ENCODE data around the gene DOK3.

DOK3 gene

DNA sequence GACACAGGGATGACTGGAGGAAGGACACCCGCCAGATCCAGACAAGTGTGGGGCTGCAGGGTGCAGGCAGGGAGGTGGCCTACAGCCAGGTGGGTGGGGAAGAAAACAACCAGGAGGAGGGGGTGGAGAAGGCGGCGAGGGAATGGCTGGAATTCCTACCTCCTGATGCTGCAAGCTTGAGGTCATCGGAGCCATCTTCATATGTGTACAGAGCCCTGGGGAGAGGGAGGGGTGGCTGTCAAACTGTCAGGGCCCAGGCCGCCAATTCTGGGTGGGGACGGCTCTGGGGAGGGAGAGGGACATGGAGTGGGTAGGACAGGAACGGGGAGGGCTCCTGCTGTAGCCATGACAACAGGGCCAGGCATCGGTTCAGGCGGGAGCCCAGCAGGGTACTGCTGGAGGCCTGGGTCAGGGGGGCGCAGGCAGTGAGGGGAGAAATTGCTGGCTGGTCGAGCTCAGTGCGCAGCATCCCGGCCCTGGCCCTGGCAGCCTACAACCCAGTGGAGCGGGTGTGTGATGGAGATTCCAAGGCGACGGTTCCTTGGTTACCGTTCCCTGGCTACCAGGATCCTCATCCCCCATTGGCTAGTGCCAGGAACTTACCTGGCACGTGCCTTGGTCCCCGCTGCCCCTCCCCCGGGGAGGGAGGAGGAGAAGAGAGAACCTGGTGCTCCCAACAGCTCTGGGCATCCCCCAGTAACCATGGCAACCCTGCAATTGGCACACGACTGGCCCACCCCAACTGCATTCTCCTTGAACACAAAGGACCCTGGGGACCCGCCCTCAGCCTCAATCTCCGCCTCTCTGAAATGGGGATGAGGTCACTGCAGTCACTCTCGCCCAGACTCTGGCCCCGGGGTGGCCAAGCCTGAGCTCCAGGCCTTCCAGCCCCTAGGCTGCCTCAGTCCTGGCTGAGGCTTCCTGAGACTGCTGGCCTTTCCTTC is 40.7 kb downstream of the DOK3 start:
- DNase-seq (ENCODE audit: low read depth in 2 of 2): no peak

DNA sequence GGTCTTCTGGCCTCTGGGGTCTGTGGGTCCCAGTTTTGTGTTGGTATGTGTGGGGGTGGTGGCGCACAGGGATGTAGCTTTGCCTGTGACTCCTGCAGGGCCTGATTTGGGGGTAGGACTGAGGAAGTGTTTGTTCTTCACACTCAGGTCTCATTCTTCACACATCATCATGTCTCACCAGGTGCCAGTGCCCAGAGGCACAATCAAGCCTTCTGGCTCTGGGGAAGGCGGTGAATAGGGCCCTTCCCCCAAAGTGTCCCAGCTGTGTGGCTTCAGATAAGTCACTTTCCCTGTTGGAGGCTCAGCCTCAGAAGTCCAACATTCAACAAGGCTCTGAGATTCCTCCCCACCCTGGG is 41.3 kb downstream of the DOK3 start:
- no peak for DNase-seq (ENCODE audit: low read depth in 2 of 2)

DNA sequence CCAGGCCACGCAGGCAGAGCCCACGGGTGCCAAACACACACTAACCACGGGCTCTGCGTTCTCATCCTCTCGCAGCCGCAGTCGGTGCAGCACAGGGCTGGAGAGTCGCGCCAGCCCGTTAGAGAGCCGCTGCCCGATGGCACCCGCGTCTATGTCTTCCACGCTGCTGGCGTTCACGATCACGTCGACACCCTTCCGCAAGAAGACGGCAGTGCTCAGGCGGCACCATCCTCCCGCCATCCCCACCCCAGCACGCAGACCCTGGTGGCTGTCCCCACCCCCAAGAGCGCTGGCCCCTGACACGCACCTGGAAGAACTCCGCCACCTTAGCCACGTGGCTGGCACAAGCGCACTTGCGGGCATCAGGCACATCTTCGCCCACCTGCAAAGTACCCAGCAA is 42.2 kb downstream of the DOK3 start:
- DNase-seq (ENCODE audit: low read depth in 2 of 2): no peak

DNA sequence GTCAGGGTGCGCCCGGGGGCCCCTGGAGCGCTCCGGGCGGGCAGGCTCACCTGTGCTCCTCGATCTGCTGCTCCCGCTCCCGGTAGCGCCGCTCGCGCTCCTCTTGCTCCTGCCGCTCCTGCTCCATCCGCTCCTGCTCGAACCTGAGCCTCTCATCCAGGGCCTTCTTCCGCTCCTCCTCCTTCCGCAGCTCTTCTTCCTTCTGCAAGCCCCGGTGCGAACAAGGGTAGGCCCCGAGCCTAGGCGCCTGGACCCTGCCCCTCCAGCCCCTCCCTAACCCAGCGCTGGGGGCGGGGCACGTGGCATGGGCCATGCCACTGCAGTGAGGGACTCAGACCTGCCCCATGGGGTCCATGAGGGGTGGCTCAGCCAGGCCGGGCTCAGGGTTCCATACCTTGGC is 42.8 kb downstream of the DOK3 start:
- DNase-seq (ENCODE audit: low read depth in 2 of 2): no peak

DNA sequence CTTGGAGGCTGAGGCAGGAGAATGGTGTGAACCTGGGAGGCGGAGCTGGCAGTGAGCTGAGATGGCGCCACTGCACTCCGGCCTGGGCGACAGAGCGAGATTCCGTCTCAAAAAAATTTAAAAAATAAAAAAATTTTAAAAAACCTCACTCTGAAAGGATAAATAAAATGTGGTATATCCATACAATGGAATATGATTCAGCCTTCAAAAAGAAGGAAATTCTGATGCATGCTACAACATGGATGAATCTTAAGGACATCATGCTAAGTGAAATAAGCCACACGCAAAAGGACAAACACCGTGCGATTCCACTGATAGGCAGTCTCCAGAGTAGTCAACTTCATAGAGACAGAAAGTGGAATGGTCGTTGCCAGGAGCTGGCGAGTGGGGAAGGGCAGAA is 44.6 kb downstream of the DOK3 start:
- no peak for DNase-seq (ENCODE audit: low read depth in 2 of 2)

DNA sequence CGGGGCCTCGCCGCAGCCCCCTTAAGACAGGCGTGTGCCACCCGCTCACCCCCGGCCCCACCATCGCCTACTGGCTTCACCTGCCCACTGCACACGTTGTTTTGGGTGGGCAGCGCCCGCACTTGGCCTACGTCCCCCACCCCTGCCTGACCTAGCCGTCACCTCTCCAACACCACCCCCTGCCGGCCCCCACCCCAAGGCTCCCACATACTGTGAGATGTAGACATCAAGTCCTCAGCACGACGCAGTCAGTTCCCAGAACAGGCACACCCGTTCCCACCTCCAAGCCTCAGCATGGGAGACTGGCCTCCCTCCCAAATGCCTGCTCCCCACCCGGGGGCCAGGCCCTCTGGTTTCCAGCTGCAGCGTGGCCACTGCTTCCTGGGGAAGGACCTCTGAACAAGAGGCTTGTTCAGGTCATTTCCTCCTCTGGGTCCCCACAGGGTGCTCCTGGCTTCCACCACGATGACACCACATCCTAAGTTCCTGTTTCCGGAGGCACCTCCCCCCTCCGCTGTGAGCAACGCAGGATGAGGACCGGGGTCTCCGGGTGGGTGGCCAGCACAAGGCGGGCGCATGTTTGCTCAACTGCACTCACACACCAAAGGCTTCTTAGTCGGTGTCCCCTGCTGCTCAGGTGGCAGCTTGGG is 47.5 kb downstream of the DOK3 start:
- no peak for DNase-seq (ENCODE audit: low read depth in 2 of 2)

DNA sequence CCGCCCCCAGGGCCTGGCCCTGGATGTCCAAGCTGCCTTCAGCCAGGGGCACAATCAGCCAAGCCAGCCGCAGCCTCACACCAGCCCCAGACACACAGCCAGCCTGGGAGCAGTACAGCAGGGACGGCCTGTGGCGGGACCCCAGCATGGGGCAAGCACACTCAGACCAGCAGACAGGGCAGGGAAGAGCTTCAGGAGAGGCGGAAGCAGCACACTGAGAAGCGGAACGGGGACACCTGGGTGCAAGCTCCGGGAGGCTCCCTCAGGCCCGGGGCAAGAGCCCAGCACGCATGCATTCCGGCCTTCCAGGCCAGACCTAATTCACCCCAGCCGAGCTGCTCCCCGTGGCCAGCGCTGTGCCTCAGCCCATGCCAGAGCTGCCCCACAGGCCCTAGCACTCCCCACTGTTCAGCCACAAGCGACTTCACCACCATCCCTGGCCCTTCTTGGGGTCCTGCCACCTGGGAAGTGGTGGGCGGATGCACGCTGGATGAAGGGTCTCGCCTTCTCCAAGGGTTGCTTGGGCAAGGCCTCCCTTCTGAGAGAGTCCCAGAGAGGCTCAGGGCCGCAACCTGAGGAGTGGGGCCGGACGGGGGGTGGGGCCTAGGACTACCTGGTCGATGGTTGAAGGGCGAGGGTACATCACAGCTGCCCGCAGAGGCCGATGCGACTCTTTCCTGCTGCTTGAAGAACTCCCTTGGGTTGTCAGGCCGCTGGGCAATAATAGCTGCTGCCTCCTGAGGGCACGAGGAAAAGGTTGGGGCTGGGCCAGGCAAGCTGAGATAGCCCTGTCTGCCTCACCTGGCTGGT is 49.6 kb downstream of the DOK3 start:
- DNase-seq (ENCODE audit: low read depth in 2 of 2): no peak

DNA sequence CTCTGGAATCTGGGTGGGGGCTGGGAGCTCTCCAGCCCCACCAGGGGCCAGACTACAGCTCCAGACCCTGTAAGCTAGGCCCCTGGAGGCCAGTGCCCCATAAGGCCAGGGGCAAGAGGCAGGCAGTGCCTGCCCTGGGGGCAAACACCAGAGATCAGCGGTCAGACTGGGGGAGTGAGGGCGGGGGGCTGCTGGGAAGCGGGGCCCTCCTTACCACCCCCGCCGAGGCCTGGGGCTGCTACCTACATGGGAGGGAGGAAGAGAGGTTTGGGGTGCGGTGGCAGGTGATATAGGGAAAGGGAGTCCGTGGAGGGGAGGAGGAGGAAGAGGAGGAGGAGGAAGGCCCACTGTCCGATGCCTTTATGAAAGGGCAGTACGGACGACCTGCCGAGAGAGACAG is 50.3 kb downstream of the DOK3 start:
- no peak for DNase-seq (ENCODE audit: low read depth in 2 of 2)

DNA sequence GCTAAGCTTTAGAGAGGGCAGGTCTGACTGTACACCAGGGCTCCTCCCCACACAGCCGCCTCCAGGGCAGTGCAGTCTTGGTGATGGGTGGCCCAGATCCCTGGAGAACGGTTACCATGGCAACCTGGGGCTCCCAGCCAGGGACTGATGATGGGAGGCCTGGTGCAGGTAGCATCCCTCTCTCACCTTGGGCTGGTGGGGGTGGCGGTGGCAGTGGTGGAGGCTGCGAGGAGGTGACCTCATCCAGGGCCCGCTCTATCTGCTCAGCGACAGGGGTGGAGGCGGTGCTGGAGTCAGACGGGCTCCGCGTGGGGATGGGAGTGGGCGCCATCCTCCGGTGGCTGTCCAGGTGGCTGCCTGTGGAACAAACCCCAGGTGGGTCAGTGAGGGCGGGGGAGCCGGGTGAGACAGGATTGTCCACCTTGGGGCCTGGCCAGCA is 50.7 kb downstream of the DOK3 start:
- no peak for DNase-seq (ENCODE audit: low read depth in 2 of 2)

DNA sequence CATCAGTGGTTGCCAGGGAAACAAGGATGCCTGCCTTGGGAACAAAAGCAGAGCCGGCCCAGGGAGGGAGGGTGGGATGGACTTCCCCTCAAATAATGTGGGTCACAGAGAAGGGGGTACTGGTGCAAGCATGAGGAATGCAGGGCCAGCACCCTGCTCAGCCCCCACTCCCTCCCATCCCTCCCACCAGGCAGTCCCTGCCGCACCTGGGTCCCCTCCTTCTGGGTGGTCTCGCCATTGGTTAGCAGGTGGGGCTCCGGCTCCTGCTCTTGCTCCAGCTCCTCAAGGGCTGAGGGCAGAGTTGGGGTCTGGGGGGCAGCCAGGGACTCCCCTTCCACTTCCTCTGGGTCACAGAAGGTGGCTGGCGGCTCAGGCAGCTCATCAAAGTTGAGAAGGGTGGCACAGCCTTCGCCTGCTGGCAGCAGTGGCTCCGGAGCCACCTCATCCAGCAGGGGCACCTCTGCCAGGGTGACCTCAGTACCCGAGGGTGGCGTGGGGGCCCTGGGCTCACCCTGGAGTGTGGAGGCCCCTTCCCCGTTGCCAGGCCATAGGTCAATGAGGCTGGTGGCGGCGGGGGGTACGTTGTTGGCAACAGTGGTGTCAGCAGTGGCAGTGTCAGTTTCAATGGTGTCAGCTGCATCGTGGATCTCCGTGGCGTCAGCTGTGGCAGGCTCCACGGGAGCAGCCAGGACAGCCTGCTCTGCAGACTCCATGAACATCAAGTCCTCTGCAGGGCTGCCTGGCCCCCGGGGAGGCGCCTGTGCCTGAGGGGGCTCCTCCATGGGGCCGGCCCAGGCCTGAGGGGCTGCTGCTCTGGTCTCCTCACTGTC is 51.6 kb downstream of the DOK3 start:
- DNase-seq (ENCODE audit: low read depth in 2 of 2): no peak

DNA sequence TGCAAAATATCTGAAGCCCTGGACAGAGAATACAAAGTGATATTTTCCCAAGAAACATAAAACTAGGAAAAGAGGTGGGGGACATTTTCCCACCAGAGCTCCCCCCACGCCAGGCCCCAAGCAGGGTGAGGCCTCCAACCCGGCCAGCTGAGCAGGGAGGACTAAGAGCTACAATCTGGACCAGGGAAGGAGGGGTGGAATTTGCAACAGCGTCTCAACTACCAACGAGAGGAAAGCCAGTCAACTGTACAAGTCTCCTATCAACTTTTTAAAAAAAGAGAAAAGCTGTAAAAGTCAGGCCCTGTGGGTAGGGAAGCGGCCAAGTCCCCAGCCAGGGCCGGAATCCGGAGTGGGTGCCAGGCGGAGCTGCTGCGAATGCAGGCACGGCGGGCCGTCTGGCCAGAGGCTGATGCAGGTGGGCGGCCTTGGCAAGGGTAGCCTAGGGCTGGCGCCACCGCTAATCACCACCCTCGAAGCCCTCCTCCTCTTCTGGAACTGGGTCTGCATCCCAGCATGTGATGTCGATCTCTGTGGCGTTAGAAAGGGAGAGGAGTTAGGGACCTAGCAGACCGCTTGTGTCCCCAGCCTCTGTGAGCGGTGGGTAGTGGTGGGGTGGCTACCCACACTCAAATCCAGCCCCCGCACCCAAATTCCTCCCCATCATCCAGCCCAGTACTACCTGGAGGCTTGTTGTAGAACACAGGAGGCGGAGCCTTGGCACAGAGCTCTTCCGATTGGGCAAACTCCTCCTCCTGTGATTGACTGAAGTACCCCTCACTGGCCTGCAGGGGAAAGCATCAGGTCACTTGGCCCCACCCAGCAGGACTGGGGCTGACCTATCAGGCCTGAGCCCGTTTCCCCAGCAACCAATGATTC is 52.4 kb downstream of the DOK3 start:
- DNase-seq (ENCODE audit: low read depth in 2 of 2): no peak

DNA sequence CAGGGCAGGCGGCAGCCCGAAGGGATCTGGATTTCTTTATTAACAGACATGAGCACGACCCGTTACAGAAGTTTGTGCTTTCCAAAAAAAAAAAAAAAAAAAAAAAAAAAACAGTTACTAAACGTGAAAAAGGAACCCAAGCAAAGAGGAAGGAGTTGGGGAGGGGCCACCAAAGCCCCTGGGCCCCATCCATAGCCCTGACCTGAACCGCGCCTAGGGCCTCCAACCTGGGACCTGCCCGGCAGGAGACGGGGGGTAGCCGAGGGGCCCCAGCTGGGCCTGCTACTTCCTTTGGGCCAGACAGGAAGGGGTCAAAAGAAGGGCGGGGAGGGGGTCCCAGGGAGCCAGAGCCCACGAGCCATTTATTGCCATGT is 53.0 kb downstream of the DOK3 start:
- no peak for DNase-seq (ENCODE audit: low read depth in 2 of 2)

DNA sequence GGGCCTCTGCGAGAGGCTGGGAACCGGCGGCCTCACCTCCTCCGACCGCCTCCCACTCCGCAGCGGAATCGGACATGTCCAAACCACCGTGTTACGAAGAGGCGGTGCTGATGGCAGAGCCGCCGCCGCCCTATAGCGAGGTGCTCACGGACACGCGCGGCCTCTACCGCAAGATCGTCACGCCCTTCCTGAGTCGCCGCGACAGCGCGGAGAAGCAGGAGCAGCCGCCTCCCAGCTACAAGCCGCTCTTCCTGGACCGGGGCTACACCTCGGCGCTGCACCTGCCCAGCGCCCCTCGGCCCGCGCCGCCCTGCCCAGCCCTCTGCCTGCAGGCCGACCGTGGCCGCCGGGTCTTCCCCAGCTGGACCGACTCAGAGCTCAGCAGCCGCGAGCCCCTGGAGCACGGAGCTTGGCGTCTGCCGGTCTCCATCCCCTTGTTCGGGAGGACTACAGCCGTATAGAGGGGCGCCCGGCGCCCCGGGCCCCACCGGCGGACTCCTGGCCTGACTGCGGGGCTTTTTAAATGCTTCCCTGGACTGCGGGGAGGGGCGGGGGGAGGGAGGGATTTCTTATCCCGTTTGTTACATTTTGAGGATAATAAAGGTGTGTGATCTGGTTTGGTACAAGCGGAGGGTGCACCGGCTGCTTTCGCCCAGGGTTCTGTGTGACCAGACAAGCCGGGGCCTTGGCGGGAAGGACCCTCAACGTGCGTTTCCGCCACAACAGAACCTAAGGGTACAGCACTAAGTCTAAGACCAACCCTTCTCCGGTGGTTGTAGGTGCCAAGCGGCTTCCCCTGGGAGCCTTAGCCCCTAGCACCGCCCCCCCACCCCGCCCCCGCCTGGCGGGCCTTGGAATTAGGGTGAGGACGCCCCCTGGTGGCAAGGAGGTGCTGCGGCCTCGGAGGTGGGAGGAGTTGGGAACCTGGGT is 53.7 kb downstream of the DOK3 start:
- peak; percentile 80 to 86 for DNase-seq (ENCODE audit: low read depth in 2 of 2)

DNA sequence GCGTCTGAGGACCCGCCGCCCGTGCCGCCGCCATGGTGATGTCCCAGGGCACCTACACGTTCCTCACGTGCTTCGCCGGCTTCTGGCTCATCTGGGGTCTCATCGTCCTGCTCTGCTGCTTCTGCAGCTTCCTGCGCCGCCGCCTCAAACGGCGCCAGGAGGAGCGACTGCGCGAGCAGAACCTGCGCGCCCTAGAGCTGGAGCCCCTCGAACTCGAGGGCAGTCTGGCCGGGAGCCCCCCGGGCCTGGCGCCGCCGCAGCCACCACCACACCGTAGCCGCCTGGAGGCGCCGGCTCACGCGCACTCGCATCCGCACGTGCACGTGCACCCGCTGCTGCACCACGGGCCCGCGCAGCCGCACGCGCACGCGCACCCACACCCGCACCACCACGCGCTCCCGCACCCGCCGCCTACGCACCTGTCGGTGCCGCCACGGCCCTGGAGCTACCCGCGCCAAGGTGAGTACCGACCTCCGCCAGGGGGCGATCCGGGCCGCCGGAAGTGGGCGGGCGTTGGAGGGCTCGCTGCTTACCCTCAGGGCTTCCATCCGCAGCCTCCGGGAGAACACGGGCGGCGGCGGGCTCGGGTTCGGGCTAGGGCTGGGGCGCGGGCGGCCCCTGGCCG is 54.5 kb downstream of the DOK3 start:
- peak; percentile 85 to 86 for DNase-seq (ENCODE audit: low read depth in 2 of 2)

DNA sequence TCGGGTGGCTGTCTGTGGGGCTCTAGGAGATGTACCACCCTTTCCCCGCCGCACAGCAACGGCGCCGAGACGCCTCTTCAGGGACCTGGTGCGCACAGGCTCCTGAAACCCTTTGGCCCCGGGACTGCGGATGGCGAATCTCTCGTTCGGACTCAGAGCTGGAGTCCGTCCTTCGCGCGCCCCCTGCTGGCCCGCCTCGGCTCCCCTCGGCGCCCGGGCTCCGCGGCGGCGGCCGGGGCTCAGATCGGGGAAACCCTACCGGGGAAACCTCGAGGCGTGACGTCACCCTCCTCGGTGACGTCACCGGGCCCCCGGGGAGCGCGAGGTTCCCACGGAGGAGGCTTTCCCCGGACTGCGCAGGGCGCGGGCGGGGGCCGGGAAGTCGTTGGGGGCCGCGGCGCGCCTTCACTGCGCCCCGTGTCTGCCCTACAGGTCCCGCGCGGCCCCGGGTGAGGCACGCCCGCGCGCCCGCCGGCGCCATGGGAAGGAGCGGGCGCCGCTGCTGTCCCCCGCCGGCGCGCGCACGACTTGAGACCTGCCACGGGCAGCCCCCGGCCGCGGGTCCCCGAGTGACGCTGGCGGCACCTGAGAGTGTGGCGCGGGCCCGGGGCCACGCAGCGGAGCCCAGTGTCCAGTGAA is 55.1 kb downstream of the DOK3 start:
- peak; percentile 86 to 92 for DNase-seq (ENCODE audit: low read depth in 2 of 2)

DNA sequence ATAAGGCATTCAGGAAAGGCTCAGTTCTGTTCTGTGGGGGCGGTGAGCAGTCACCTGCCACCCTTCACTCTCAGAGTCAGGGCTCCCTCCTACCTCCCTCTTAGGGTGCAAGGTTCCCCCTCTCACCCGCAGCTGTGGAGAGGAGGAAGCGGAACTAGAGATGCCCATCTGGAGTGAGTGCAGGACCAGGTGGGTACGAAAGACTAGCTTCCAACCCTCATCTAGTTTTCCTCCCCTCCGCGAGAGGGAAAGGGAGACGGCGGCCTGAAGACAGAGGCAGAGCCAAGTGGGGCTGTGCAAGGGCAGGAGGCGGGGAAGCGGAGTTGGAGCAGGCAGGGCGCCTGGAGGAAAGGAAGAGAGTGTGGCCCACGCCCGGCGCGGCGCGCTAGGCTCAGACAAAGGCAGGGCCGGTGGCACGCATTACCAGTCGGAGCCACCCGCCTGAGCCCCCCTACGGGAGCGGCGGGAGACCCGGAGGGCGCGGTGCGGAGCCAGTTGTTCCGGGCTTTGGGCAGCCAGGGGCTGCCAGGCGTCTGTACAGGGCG is 55.7 kb downstream of the DOK3 start:
- DNase-seq (ENCODE audit: low read depth in 2 of 2): no peak

DNA sequence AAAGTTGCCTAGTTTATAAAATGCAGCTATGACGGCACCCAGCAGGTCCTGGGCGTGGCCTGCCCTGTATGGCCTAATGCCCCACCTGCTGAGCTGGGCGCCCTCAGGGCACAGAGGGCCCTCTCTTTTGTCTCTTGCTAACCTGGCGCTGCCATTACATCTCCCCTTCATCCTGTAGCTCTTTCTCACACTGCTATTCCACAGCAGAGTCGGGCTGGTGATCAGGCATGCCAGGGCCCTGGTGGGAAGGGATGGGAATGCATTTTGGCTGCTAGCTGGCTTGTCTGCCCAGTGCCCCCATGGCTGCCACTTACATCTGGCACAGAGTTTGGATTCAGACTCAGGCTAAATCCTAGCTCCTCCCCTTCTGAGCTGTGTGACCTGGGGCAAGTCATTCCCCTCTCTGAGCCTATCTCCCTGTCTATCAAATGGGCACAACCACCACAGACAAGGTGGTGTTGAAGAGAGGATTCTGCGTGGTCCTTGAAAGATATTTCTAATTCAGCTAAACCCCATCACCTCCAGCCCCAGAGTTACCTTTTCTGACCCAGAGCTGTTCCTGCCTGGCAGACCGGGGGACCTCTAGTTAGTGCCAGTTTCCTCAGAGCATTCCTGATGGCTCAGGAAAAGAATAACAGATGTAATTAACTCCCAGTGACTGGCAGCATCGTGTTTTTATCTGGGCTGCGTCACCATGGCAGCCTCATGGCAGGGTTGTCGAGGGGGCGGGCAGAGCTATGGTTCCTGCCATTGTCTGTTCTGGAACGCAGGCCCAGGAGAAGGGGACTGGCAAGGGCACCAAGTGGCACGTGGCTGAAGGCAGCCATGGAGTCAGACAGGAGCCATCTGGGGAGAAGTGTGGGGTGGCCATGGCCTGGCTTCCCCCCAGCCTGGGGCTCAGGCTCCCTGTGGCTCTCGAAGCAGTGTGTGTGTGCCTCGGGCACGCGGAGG is 56.7 kb downstream of the DOK3 start:
- no peak for DNase-seq (ENCODE audit: low read depth in 2 of 2)

Measured in stimulated activated CD8-positive, alpha-beta memory T cell treated with anti-CD3 and anti-CD28 coated beads, Interleukin-15, amount 100 ng/mL, for 4 hours (primary cell).